AG08395 (cell line): ENCODE data around the gene ECM2.
A peak's percentile ranks its signal among the peaks of the same experiment; 100 is the strongest.

ENCODE experiments used
- DNase-seq: peaks from one replicate; pipeline ENCODE4 v3.0.0; 2012; ENCODE audit warnings: mixed read lengths, low spot score

The ECM2 gene

GRCh38 chr9:92463984-92464383 lies 71.8 kb downstream of the ECM2 start:
- DNase-seq, result peak; percentile 94

GRCh38 chr9:92463387-92463786 lies 72.4 kb downstream of the ECM2 start:
- DNase-seq, result no peak

GRCh38 chr9:92457576-92457975 lies 78.2 kb downstream of the ECM2 start:
- DNase-seq, result no peak

- no peak for DNase-seq
These were observed 80.6 kb downstream of the ECM2 start for GRCh38 chr9:92455217-92455616.

GRCh38 chr9:92446536-92446935 lies 89.3 kb downstream of the ECM2 start:
- no peak for DNase-seq
